Measurements from ENCODE around the gene SAMD10.
A peak's percentile ranks its signal among the peaks of the same experiment; 100 is the strongest.
"Not testable (repeated sequence)": the region's sequence is repeated elsewhere in the genome, so short reads cannot be mapped to it uniquely, and the experiment has no call there.

SAMD10 gene

GRCh38 chr20:63942969-63943807 is 36.3 kb downstream of the SAMD10 start:
- DNase-seq = no peak

- DNase-seq = peak in 1 of 51 donors; percentile 36
Measured at GRCh38 chr20:63942250-63942951, 37.0 kb downstream of the SAMD10 start.

- no peak for DNase-seq
Measured at GRCh38 chr20:63941282-63942081, 38.0 kb downstream of the SAMD10 start.

- DNase-seq = no peak
Measured at GRCh38 chr20:63940472-63941266, 38.8 kb downstream of the SAMD10 start.

GRCh38 chr20:63940071-63940471 is 39.4 kb downstream of the SAMD10 start:
- no peak for DNase-seq

- DNase-seq = no peak
Measured at GRCh38 chr20:63939061-63939935, 40.1 kb downstream of the SAMD10 start.

GRCh38 chr20:63937596-63937995 is 41.8 kb downstream of the SAMD10 start:
- DNase-seq = no peak

- DNase-seq = no peak
Measured at GRCh38 chr20:63935447-63935846, 44.0 kb downstream of the SAMD10 start.

- DNase-seq = no peak
Measured at GRCh38 chr20:63934271-63935068, 45.0 kb downstream of the SAMD10 start.

- DNase-seq = no peak
Measured at GRCh38 chr20:63933646-63934045, 45.8 kb downstream of the SAMD10 start.

GRCh38 chr20:63932606-63933160 is 46.8 kb downstream of the SAMD10 start:
- no peak for DNase-seq

- no peak for DNase-seq
Measured at GRCh38 chr20:63931735-63932134, 47.7 kb downstream of the SAMD10 start.

- no peak for DNase-seq
Measured at GRCh38 chr20:63930971-63931553, 48.4 kb downstream of the SAMD10 start.

- not testable (repeated sequence) for DNase-seq
Measured at GRCh38 chr20:63929473-63929883, 50.0 kb downstream of the SAMD10 start.

- no peak for DNase-seq
Measured at GRCh38 chr20:63929071-63929470, 50.4 kb downstream of the SAMD10 start.

GRCh38 chr20:63926298-63926697 is 53.1 kb downstream of the SAMD10 start:
- no peak for DNase-seq

- no peak for DNase-seq
Measured at GRCh38 chr20:63924241-63924640, 55.2 kb downstream of the SAMD10 start.

Measured in hypothalamus (tissue), 51 donors.